SK-N-SH (cell line): ENCODE measurements around the gene C1QTNF5. TPM values are rescaled to one million over a fixed set of nuclear protein-coding genes. Genes with fewer than 3 reads are reported as not detected.

Source experiments
- CTCF ChIA-PET: fragments of 300-600, 350-600 bp; formaldehyde crosslinking; extraction: SDS; loops from one replicate; lab custom pipeline; 2021; lab: Yijun Ruan, JAX
- POLR2A ChIA-PET: fragments of 350-600 bp; sonication (Branson Sonifier 250); formaldehyde crosslinking; extraction: SDS; loops from one replicate; lab custom pipeline; 2020; ENCODE audit warnings: antibody characterized with exemption, inconsistent platforms; lab: Yijun Ruan, JAX
- DNase-seq: peaks from one replicate; pipeline ENCODE4 v3.0.0; 2012
- H2AFZ ChIP-seq: fragments of 200-600 bp; sonication (generic); 2 replicates; pipeline ENCODE4 v1.8.1; 2016; ENCODE audit warnings: antibody characterized with exemption, mild to moderate bottlenecking, low read depth
- H3F3A ChIP-seq: fragments of 200-600 bp; sonication (generic); replicated peaks from 2 replicates; pipeline ENCODE3; 2016; ENCODE audit warnings: antibody characterized with exemption, mild to moderate bottlenecking; ENCODE audit not compliant: insufficient read depth
- H3K27ac ChIP-seq, 2 experiments: fragments of 200-500 bp in 1 of 2; fragments of 200-600 bp in 1 of 2; sonication (Bioruptor generic) in 1 of 2; sonication (generic), shearing (Covaris generic) in 1 of 2; 2 replicates each; pipeline versions ENCODE4 v1.5.1 to v1.6.1; 2014 to 2016; ENCODE audit warnings: low read depth in 2 of 2, inconsistent platforms in 1 of 2, low read length in 1 of 2, mild to moderate bottlenecking in 1 of 2, mixed read lengths in 1 of 2
- H3K27me3 ChIP-seq: fragments of 200-600 bp; sonication (generic), shearing (Covaris generic); 2 replicates; pipeline ENCODE4 v1.6.1; 2016; ENCODE audit warnings: mixed run types; ENCODE audit not compliant: insufficient read depth
- H3K36me3 ChIP-seq, 2 experiments: fragments of 200-500 bp in 1 of 2; fragments of 200-600 bp in 1 of 2; sonication (Bioruptor generic) in 1 of 2; sonication (generic) in 1 of 2; replicated peaks in 1 of 2; 2 replicates each; pipeline versions ENCODE3 to v1.5.1; 2014 to 2016; ENCODE audit warnings: low read length in 1 of 2, mild to moderate bottlenecking in 1 of 2; ENCODE audit not compliant: insufficient read depth in 2 of 2, control insufficient read depth in 1 of 2
- H3K4me1 ChIP-seq, 2 experiments: fragments of 200-500 bp in 1 of 2; fragments of 200-600 bp in 1 of 2; sonication (Bioruptor generic) in 1 of 2; sonication (generic), shearing (Covaris generic) in 1 of 2; 2 replicates each; pipeline versions ENCODE4 v1.5.1 to v1.6.1; 2014 to 2016; ENCODE audit warnings: low read depth in 1 of 2, low read length in 1 of 2, mixed run types in 1 of 2; ENCODE audit not compliant: insufficient read depth in 2 of 2, control insufficient read depth in 1 of 2
- H3K4me2 ChIP-seq: fragments of 200-600 bp; sonication (generic), shearing (Covaris generic); 2 replicates; pipeline ENCODE4 v1.6.1; 2017; ENCODE audit warnings: mixed run types
- H3K4me3 ChIP-seq, 2 experiments: fragments of 200-500 bp in 1 of 2; fragments of 200-600 bp in 1 of 2; sonication (Bioruptor generic) in 1 of 2; sonication (generic), shearing (Covaris generic) in 1 of 2; 2 replicates each; pipeline versions ENCODE4 v1.5.1 to v1.8.1; 2014 to 2016; ENCODE audit warnings: low read depth in 2 of 2, inconsistent platforms in 1 of 2, low read length in 1 of 2, mild to moderate bottlenecking in 1 of 2, mixed read lengths in 1 of 2, moderate library complexity in 1 of 2
- H3K79me2 ChIP-seq: fragments of 200-600 bp; sonication (generic); 2 replicates; pipeline ENCODE4 v1.8.1; 2017; ENCODE audit warnings: mild to moderate bottlenecking; ENCODE audit not compliant: insufficient read depth
- H3K9ac ChIP-seq: fragments of 200-600 bp; sonication (generic); 2 replicates; pipeline ENCODE4 v1.6.1; 2017; ENCODE audit warnings: mixed run types
- H3K9me2 ChIP-seq: fragments of 200-600 bp; sonication (generic); 2 replicates; pipeline ENCODE4 v1.6.1; 2017; ENCODE audit warnings: mixed run types
- H3K9me3 ChIP-seq: fragments of 200-600 bp; sonication (generic); 2 replicates; pipeline ENCODE4 v1.6.1; 2017; ENCODE audit warnings: mixed run types, mild to moderate bottlenecking, moderate library complexity
- H4K20me1 ChIP-seq: fragments of 200-600 bp; sonication (generic); 2 replicates; pipeline ENCODE4 v1.6.1; 2017; ENCODE audit warnings: mild to moderate bottlenecking, mixed run types; ENCODE audit not compliant: insufficient read depth
- EZH2phosphoT487 ChIP-seq: fragments of 200-600 bp; sonication (generic); IDR thresholded peaks from 2 replicates; pipeline ENCODE4 v1.6.1; 2017; ENCODE audit warnings: low read depth, mixed run types, mild to moderate bottlenecking, antibody characterized with exemption, moderate library complexity, borderline replicate concordance
- FOSL2 ChIP-seq: IDR thresholded peaks from 2 replicates; pipeline ENCODE4 v1.4.0; 2012; ENCODE audit warnings: low read depth, mild to moderate bottlenecking, moderate library complexity, borderline replicate concordance
- FOXJ3 ChIP-seq: sonication (generic); formaldehyde crosslinking; IDR thresholded peaks from 2 replicates; pipeline ENCODE4 v1.5.1; 2020; ENCODE audit warnings: mild to moderate bottlenecking, missing genetic modification reagents
- GABPA ChIP-seq: IDR thresholded peaks from 2 replicates; pipeline ENCODE4 v1.4.0; 2012; ENCODE audit warnings: low read depth, mild to moderate bottlenecking
- RXRA ChIP-seq: IDR thresholded peaks from 2 replicates; pipeline ENCODE4 v1.4.0; 2012; ENCODE audit warnings: low read depth, mild to moderate bottlenecking, borderline replicate concordance
- SIN3A ChIP-seq: IDR thresholded peaks from 2 replicates; pipeline ENCODE4 v1.6.1; 2012; ENCODE audit warnings: low read depth, mild to moderate bottlenecking, low read length, moderate library complexity, borderline replicate concordance
- TEAD4 ChIP-seq: IDR thresholded peaks from 2 replicates; pipeline ENCODE4 v1.4.0; 2012; ENCODE audit warnings: mild to moderate bottlenecking, borderline replicate concordance; ENCODE audit not compliant: insufficient read depth
- ZBTB33 ChIP-seq: IDR thresholded peaks from 2 replicates; pipeline ENCODE4 v1.4.0; 2012; ENCODE audit warnings: low read depth, borderline replicate concordance
- WGBS: methylation state at CpG from one replicate; pipeline ENCODE4 v1.1.6; 2017; ENCODE audit warnings: low lambda C conversion rate; 5-methylcytosine and 5-hydroxymethylcytosine counted together
- polyA plus RNA-seq, 3 experiments: library from polyadenylated mRNA; depleted of rRNA; stranded (reverse); fragments of >200 nt; gene quantifications; 2 replicates each; pipeline ENCODE4 v1.2.3, GENCODE V29; 2012
- TF ChIP-seq, protein P1 (sequence below): IDR thresholded peaks from 2 replicates; pipeline ENCODE4 v1.6.1; 2012; ENCODE audit warnings: mild to moderate bottlenecking, low read depth, low read length, moderate library complexity

Gene C1QTNF5
- polyA plus RNA-seq, 1 of the 3 experiments (the other 2 are of a cell fraction) = 0.71 TPM

- peak overlapping the region in 1 of 2 experiments; percentile 98; a peak in 2 of 4 replicates for H3K27ac ChIP-seq
- no peaks in the 10 kb centered on the region for H3K36me3 ChIP-seq
- no peaks in the 10 kb centered on the region for H3K9me3 ChIP-seq
- H3K9ac ChIP-seq = no peak overlapping the region
- DNase-seq = no peak
- 85% methylated on average over 19 of the region's 23 CpGs for WGBS
- H4K20me1 ChIP-seq = no peaks in the 10 kb centered on the region
- peaks cover 17 to 97% of the 10 kb centered on the region in 2 experiments for H3K4me1 ChIP-seq
- no peaks in the 10 kb centered on the region for H3K9me2 ChIP-seq
- no peak for TF ChIP-seq SIN3A
- TF ChIP-seq GABPA = no peak
- no peak for TF ChIP-seq FOXJ3 (CRISPR knock-in tag)
- TF ChIP-seq RXRA = no peak
- TF ChIP-seq TEAD4 = no peak
- TF ChIP-seq EZH2phosphoT487 = no peak
- TF ChIP-seq ZBTB33 = no peak
- no peak for TF ChIP-seq FOSL2
- TF ChIP-seq, protein P1, sequence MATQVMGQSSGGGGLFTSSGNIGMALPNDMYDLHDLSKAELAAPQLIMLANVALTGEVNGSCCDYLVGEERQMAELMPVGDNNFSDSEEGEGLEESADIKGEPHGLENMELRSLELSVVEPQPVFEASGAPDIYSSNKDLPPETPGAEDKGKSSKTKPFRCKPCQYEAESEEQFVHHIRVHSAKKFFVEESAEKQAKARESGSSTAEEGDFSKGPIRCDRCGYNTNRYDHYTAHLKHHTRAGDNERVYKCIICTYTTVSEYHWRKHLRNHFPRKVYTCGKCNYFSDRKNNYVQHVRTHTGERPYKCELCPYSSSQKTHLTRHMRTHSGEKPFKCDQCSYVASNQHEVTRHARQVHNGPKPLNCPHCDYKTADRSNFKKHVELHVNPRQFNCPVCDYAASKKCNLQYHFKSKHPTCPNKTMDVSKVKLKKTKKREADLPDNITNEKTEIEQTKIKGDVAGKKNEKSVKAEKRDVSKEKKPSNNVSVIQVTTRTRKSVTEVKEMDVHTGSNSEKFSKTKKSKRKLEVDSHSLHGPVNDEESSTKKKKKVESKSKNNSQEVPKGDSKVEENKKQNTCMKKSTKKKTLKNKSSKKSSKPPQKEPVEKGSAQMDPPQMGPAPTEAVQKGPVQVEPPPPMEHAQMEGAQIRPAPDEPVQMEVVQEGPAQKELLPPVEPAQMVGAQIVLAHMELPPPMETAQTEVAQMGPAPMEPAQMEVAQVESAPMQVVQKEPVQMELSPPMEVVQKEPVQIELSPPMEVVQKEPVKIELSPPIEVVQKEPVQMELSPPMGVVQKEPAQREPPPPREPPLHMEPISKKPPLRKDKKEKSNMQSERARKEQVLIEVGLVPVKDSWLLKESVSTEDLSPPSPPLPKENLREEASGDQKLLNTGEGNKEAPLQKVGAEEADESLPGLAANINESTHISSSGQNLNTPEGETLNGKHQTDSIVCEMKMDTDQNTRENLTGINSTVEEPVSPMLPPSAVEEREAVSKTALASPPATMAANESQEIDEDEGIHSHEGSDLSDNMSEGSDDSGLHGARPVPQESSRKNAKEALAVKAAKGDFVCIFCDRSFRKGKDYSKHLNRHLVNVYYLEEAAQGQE = no peak
- no peaks in the 10 kb centered on the region for H3K27me3 ChIP-seq
- H3K79me2 ChIP-seq = no peaks in the 10 kb centered on the region
- H3F3A ChIP-seq = no peaks in the 10 kb centered on the region
- ChIA-PET POLR2A (interaction anchor here (1.1 to 1.8 kb wide), 3 partner anchors 18 to 99 kb away, joined by 3 to 9 read pairs (median 5); partner anchors contain the start of gene C1QTNF5), CTCF (interaction anchor here (0.7 to 22.5 kb wide), 35 partner anchors 8 to 921 kb away, joined by 3 to 390 read pairs (median 5); partner anchors contain the start of genes C1QTNF5, CBL, DPAGT1 and MFRP)
- no peak overlapping the region for H3K4me3 ChIP-seq
- no peak overlapping the region for H3K4me2 ChIP-seq
- H2AFZ ChIP-seq = no peak overlapping the region
These were observed 32.6 kb upstream of the C1QTNF5 start for GRCh38 chr11:119373059-119373920.
